ENCODE data around the gene NOP16. TPM values are rescaled to one million over a fixed set of nuclear protein-coding genes. Genes with fewer than 3 reads are reported as not detected.

Gene NOP16
- total and polyA plus RNA-seq, 2 of the 13 experiments (the other 11 are each of a cell fraction or from before 2014, with no cell fraction given), result 43.3 to 48.4 TPM

DNA sequence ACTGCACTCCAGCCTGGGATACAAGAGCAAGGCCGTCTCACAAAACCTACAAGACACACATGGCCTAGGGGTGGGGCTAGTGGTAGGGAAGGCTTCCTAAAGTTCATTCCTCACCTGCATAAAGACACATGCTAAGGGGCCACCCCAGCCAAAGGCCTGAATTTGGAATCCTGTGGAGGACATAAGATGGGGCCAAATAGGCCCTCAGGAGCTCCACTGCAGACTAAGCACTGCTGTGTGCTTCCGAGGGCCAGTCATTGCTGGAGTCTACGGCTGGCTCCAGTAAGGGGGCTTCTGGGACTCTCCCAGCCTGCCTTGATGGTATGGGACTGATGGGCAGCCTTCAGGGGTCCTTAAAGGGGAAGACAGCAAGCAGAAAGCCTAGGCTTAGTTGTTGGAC lies 5.7 kb downstream of the NOP16 start:
- POLR2A ChIA-PET, result no interaction called here
- Histone ChIP-seq H4K20me1 (ENCODE audit: insufficient read depth, low read length) (peaks cover 11% of the 10 kb centered on the region; the same call in 1 of the 2 replicates), H3K4me2 (ENCODE audit: low read depth, low read length) (no peak overlapping the region), H3K4me1 (ENCODE audit: insufficient read depth, low read length) (peaks cover 21% of the 10 kb centered on the region), H3K9me3 (ENCODE audit: low read length) (no peaks in the 10 kb centered on the region), H2AFZ (ENCODE audit: low read length) (no peak overlapping the region), H3K4me3 (replicated peaks in 1 of 3; ENCODE audit: insufficient read depth in 1 of 3, low read depth in 2 of 3, low read length in 3 of 3) (no peak overlapping the region), H3K27me3 (ENCODE audit: control insufficient read depth in 1 of 2, insufficient read depth in 2 of 2, low read length in 2 of 2) (no peaks in the 10 kb centered on the region), H3K79me2 (ENCODE audit: insufficient read depth, low read length) (peaks cover 29% of the 10 kb centered on the region), H3K27ac (ENCODE audit: extremely low read length, insufficient read depth, low read length) (no peak overlapping the region), H3K36me3 (replicated peaks in 1 of 2; ENCODE audit: control insufficient read depth in 1 of 2, insufficient read depth in 2 of 2, low read length in 2 of 2) (peaks cover 18 to 55% of the 10 kb centered on the region in 2 experiments), H3K9ac (ENCODE audit: insufficient read depth, low read depth, low read length) (no peak overlapping the region)
- CTCF ChIA-PET (ENCODE audit: low intra/inter-chr PET ratio, low total read pairs), result no interaction called here
- no peak for TF ChIP-seq MBD4 (IDR thresholded peaks at IDR 0.05; ENCODE audit: borderline replicate concordance, low read length)
- in situ Hi-C loops (cut with HindIII; ENCODE audit: extremely low pct_ligation_motif_present, low pct_unique_long_range_greater_than_20kb), result no loop called here
- ATAC-seq, result peak; percentile 11; the same call in 2 of the 3 replicates
- FAIRE-seq, result no peak
- BruUV-seq (replicated peaks), result no TSS peak
- intact Hi-C loops (cut with micrococcal nuclease; ENCODE audit: unreplicated experiment), result no loop called here
- DNase-seq (ENCODE audit: low spot score), result no peak
- no CpG with 5 or more reads among the region's 3 CpGs for WGBS (ENCODE audit: low lambda C conversion rate)

DNA sequence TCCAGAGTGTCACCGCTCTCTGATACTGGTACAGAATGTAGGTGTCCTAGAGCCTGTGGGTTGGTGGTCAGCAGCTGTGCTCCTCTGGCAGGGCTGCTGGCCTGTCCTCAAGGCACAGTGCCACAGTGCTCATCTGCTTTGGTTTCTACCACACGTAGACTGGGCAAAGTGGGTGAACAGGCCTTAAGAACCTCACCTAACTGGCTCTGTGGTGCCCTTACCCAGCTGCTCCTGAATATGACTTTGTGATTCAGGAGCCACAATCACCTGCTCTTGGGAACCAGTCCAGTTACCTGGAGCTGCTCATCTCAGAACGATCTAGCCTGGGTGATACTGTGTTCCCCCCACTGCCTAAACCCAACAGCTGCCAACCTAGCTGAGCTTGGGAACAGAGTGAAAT lies 6.4 kb downstream of the NOP16 start:
- ChIA-PET CTCF (ENCODE audit: low intra/inter-chr PET ratio, low total read pairs) (no interaction called here), POLR2A (interaction anchor here (1.6 kb wide), 1 partner anchor 20 kb away, joined by 6 read pairs; the partner anchor contains the start of gene KIAA1191)
- ATAC-seq (peak; percentile 24; the same call in 2 of the 3 replicates), FAIRE-seq (no peak), DNase-seq (ENCODE audit: low spot score) (no peak)
- Histone ChIP-seq H3K4me2 (ENCODE audit: low read depth, low read length) (no peak overlapping the region), H3K36me3 (replicated peaks in 1 of 2; ENCODE audit: control insufficient read depth in 1 of 2, insufficient read depth in 2 of 2, low read length in 2 of 2) (peaks cover 18 to 55% of the 10 kb centered on the region in 2 experiments), H3K79me2 (ENCODE audit: insufficient read depth, low read length) (peaks cover 21% of the 10 kb centered on the region), H3K9me3 (ENCODE audit: low read length) (no peaks in the 10 kb centered on the region), H3K27me3 (ENCODE audit: control insufficient read depth in 1 of 2, insufficient read depth in 2 of 2, low read length in 2 of 2) (no peaks in the 10 kb centered on the region), H3K9ac (ENCODE audit: insufficient read depth, low read depth, low read length) (no peak overlapping the region), H4K20me1 (ENCODE audit: insufficient read depth, low read length) (peaks cover 11% of the 10 kb centered on the region; the same call in 1 of the 2 replicates), H3K27ac (ENCODE audit: extremely low read length, insufficient read depth, low read length) (no peak overlapping the region), H2AFZ (ENCODE audit: low read length) (no peak overlapping the region), H3K4me3 (replicated peaks in 1 of 3; ENCODE audit: insufficient read depth in 1 of 3, low read depth in 2 of 3, low read length in 3 of 3) (no peak overlapping the region), H3K4me1 (ENCODE audit: insufficient read depth, low read length) (peaks cover 14% of the 10 kb centered on the region)
- TF ChIP-seq TBX2 (CRISPR knock-in tag; IDR thresholded peaks at IDR 0.05; ENCODE audit: borderline replicate concordance) (no peak), RBM22 (optimal IDR thresholded peaks at IDR 0.05; ENCODE audit: low read length) (no peak), HDAC2 (CRISPR knock-in tag; IDR thresholded peaks at IDR 0.05) (no peak), NBN (conservative IDR thresholded peaks at IDR 0.05) (no peak), ZSCAN31 (CRISPR knock-in tag; IDR thresholded peaks at IDR 0.05; ENCODE audit: low read depth) (no peak), MAF1 (CRISPR knock-in tag; IDR thresholded peaks at IDR 0.05; ENCODE audit: borderline replicate concordance) (no peak), ZNF598 (CRISPR knock-in tag; IDR thresholded peaks at IDR 0.05; ENCODE audit: borderline replicate concordance) (no peak), ZBTB7A (CRISPR knock-in tag; IDR thresholded peaks at IDR 0.05) (no peak), YEATS2 (CRISPR knock-in tag; IDR thresholded peaks at IDR 0.05; ENCODE audit: borderline replicate concordance) (no peak)
- in situ Hi-C loops (cut with HindIII; ENCODE audit: extremely low pct_ligation_motif_present, low pct_unique_long_range_greater_than_20kb), result no loop called here
- BruUV-seq (replicated peaks), result no TSS peak
- intact Hi-C loops (cut with micrococcal nuclease; ENCODE audit: unreplicated experiment), result no loop called here
- 100% methylated on average over 2 of the region's 3 CpGs for WGBS (ENCODE audit: low lambda C conversion rate)
